Superior temporal gyrus (tissue), 1 donor: ENCODE data around the gene NINJ1.

ENCODE experiments used
- DNase-seq: peaks from one replicate; pipeline ENCODE4 v3.0.0-alpha.2; 2016; ENCODE audit errors: extremely low spot score

NINJ1 gene

GRCh38 chr9:93134015-93134739 lies at the start of gene NINJ1:
TSS of gene NINJ1 (minus strand) at chr9:93134251. CDS start at chr9:93134217, 34 bp downstream.
- DNase-seq = peak; percentile 58

GRCh38 chr9:93183131-93183662 lies 49.1 kb upstream of the NINJ1 start:
- no peak for DNase-seq

GRCh38 chr9:93182572-93182971 lies 48.5 kb upstream of the NINJ1 start:
- no peak for DNase-seq

- no peak for DNase-seq
These were observed 47.8 kb upstream of the NINJ1 start for GRCh38 chr9:93181672-93182435.

- no peak for DNase-seq
These were observed 46.9 kb upstream of the NINJ1 start for GRCh38 chr9:93180938-93181337.

- DNase-seq = no peak
These were observed 45.1 kb upstream of the NINJ1 start for GRCh38 chr9:93178851-93179786.

- DNase-seq = no peak
These were observed 43.6 kb upstream of the NINJ1 start for GRCh38 chr9:93177676-93178075.

- no peak for DNase-seq
These were observed 40.9 kb upstream of the NINJ1 start for GRCh38 chr9:93174976-93175375.

GRCh38 chr9:93173365-93174051 lies 39.5 kb upstream of the NINJ1 start:
- no peak for DNase-seq

GRCh38 chr9:93172666-93173364 lies 38.8 kb upstream of the NINJ1 start:
- no peak for DNase-seq

- DNase-seq = no peak
These were observed 37.4 kb upstream of the NINJ1 start for GRCh38 chr9:93171261-93171990.

GRCh38 chr9:93170571-93170970 lies 36.5 kb upstream of the NINJ1 start:
- DNase-seq = no peak

GRCh38 chr9:93169444-93169843 lies 35.4 kb upstream of the NINJ1 start:
- no peak for DNase-seq

- no peak for DNase-seq
These were observed 34.5 kb upstream of the NINJ1 start for GRCh38 chr9:93168581-93168980.

- DNase-seq = no peak
These were observed 33.8 kb upstream of the NINJ1 start for GRCh38 chr9:93167838-93168237.

- no peak for DNase-seq
These were observed 33.1 kb upstream of the NINJ1 start for GRCh38 chr9:93167185-93167584.

GRCh38 chr9:93166699-93167098 lies 32.6 kb upstream of the NINJ1 start:
- no peak for DNase-seq

- DNase-seq = no peak
These were observed 30.0 kb upstream of the NINJ1 start for GRCh38 chr9:93164085-93164484.

GRCh38 chr9:93161786-93162562 lies 27.9 kb upstream of the NINJ1 start:
- no peak for DNase-seq
